ENCODE data around the gene KCNG1.
"Not testable (repeated sequence)": the region's sequence is repeated elsewhere in the genome, so short reads cannot be mapped to it uniquely, and the experiment has no call there.

The KCNG1 gene

GRCh38 chr20:51046021-51046985 is 23.4 kb upstream of the KCNG1 start:
- Histone ChIP-seq H3K36me3 (ENCODE audit: control insufficient read depth in 4 of 4, insufficient read depth in 4 of 4, low read length in 3 of 4) (no peaks in the 10 kb centered on the region), H3K4me3 (ENCODE audit: control insufficient read depth in 1 of 7, extremely low read depth in 1 of 7, insufficient read depth in 4 of 7, low read depth in 2 of 7, low read length in 6 of 7) (no peak overlapping the region), H3K27me3 (replicated peaks in 2 of 5; ENCODE audit: control insufficient read depth in 4 of 5, insufficient read depth in 5 of 5, low read length in 4 of 5) (peaks cover 4 to 33% (median 15%) of the 10 kb centered on the region in 5 experiments), H3K9me3 (ENCODE audit: control extremely low read depth in 1 of 5, control insufficient read depth in 4 of 5, insufficient read depth in 2 of 5, low read depth in 1 of 5, low read length in 4 of 5) (peaks cover 0 to 7% (median 5%) of the 10 kb centered on the region in 5 experiments), H3K27ac (ENCODE audit: insufficient read depth in 1 of 2, low read depth in 1 of 2, low read length in 2 of 2, poor library complexity in 1 of 2, severe bottlenecking in 2 of 2) (no peak overlapping the region), H3K4me1 (ENCODE audit: control extremely low read depth in 1 of 4, control insufficient read depth in 4 of 4, insufficient read depth in 4 of 4, low read length in 3 of 4) (no peaks in the 10 kb centered on the region)
- ChIA-PET CTCF (no interaction called here), POLR2A (no interaction called here)
- DNase-seq: no peak
- 88% methylated on average over 6 of the region's 9 CpGs for WGBS (ENCODE audit: insufficient coverage)

- H3K4me1 ChIP-seq (ENCODE audit: control extremely low read depth in 1 of 4, control insufficient read depth in 4 of 4, insufficient read depth in 4 of 4, low read length in 3 of 4); DNase-seq: not testable (repeated sequence)
These were observed 22.6 kb upstream of the KCNG1 start for GRCh38 chr20:51045492-51045891.

GRCh38 chr20:51044796-51045195 is 21.9 kb upstream of the KCNG1 start:
- ChIA-PET POLR2A (no interaction called here), CTCF (no interaction called here)
- WGBS (ENCODE audit: insufficient coverage): 91% methylated on average over 1 of the region's 3 CpGs
- peaks cover 0 to 27% (median 5%) of the 10 kb centered on the region in 5 experiments for H3K27me3 ChIP-seq (replicated peaks in 2 of 5; ENCODE audit: control insufficient read depth in 4 of 5, insufficient read depth in 5 of 5, low read length in 4 of 5)
- DNase-seq: no peak
- no peak overlapping the region for H3K27ac ChIP-seq (ENCODE audit: insufficient read depth in 1 of 2, low read depth in 1 of 2, low read length in 2 of 2, poor library complexity in 1 of 2, severe bottlenecking in 2 of 2)
- no peaks in the 10 kb centered on the region for H3K36me3 ChIP-seq (ENCODE audit: control insufficient read depth in 4 of 4, insufficient read depth in 4 of 4, low read length in 3 of 4)
- H3K9me3 ChIP-seq (ENCODE audit: control extremely low read depth in 1 of 5, control insufficient read depth in 4 of 5, insufficient read depth in 2 of 5, low read depth in 1 of 5, low read length in 4 of 5): peaks cover 0 to 7% (median 5%) of the 10 kb centered on the region in 5 experiments
- no peak overlapping the region for H3K4me3 ChIP-seq (ENCODE audit: control insufficient read depth in 1 of 7, extremely low read depth in 1 of 7, insufficient read depth in 4 of 7, low read depth in 2 of 7, low read length in 6 of 7)
- no peaks in the 10 kb centered on the region for H3K4me1 ChIP-seq (ENCODE audit: control extremely low read depth in 1 of 4, control insufficient read depth in 4 of 4, insufficient read depth in 4 of 4, low read length in 3 of 4)

More at GRCh38 chr20:51045492-51045891, 22.6 kb upstream of the KCNG1 start:
- POLR2A ChIA-PET; H3K4me3 ChIP-seq (ENCODE audit: control insufficient read depth in 1 of 7, extremely low read depth in 1 of 7, insufficient read depth in 4 of 7, low read depth in 2 of 7, low read length in 6 of 7); H3K9me3 ChIP-seq (ENCODE audit: control extremely low read depth in 1 of 5, control insufficient read depth in 4 of 5, insufficient read depth in 2 of 5, low read depth in 1 of 5, low read length in 4 of 5); CTCF ChIA-PET; H3K27ac ChIP-seq (ENCODE audit: insufficient read depth in 1 of 2, low read depth in 1 of 2, low read length in 2 of 2, poor library complexity in 1 of 2, severe bottlenecking in 2 of 2); H3K36me3 ChIP-seq (ENCODE audit: control insufficient read depth in 4 of 4, insufficient read depth in 4 of 4, low read length in 3 of 4): not testable (repeated sequence)
- peaks cover 4 to 29% (median 9%) of the 10 kb centered on the region in 5 experiments for H3K27me3 ChIP-seq (replicated peaks in 2 of 5; ENCODE audit: control insufficient read depth in 4 of 5, insufficient read depth in 5 of 5, low read length in 4 of 5)
- 90% methylated on average over 7 of the region's 9 CpGs for WGBS (ENCODE audit: insufficient coverage)

GRCh38 chr20:51043811-51044210 is 20.9 kb upstream of the KCNG1 start:
- H3K9me3 ChIP-seq (ENCODE audit: control extremely low read depth in 1 of 5, control insufficient read depth in 4 of 5, insufficient read depth in 2 of 5, low read depth in 1 of 5, low read length in 4 of 5): peaks cover 0 to 6% (median 4%) of the 10 kb centered on the region in 5 experiments
- DNase-seq: no peak
- no peak overlapping the region for H3K4me3 ChIP-seq (ENCODE audit: control insufficient read depth in 1 of 7, extremely low read depth in 1 of 7, insufficient read depth in 4 of 7, low read depth in 2 of 7, low read length in 6 of 7)
- peaks cover 0 to 19% (median 2%) of the 10 kb centered on the region in 5 experiments for H3K27me3 ChIP-seq (replicated peaks in 2 of 5; ENCODE audit: control insufficient read depth in 4 of 5, insufficient read depth in 5 of 5, low read length in 4 of 5)
- no peaks in the 10 kb centered on the region for H3K36me3 ChIP-seq (ENCODE audit: control insufficient read depth in 4 of 4, insufficient read depth in 4 of 4, low read length in 3 of 4)
- CTCF ChIA-PET: no interaction called here
- no peaks in the 10 kb centered on the region for H3K4me1 ChIP-seq (ENCODE audit: control extremely low read depth in 1 of 4, control insufficient read depth in 4 of 4, insufficient read depth in 4 of 4, low read length in 3 of 4)
- H3K27ac ChIP-seq (ENCODE audit: insufficient read depth in 1 of 2, low read depth in 1 of 2, low read length in 2 of 2, poor library complexity in 1 of 2, severe bottlenecking in 2 of 2): no peak overlapping the region
- POLR2A ChIA-PET: no interaction called here
- 94% methylated on average over 5 of the region's 5 CpGs for WGBS (ENCODE audit: insufficient coverage)

GRCh38 chr20:51042657-51043247 is 19.8 kb upstream of the KCNG1 start:
- peaks cover 0 to 17% (median 2%) of the 10 kb centered on the region in 5 experiments for H3K27me3 ChIP-seq (replicated peaks in 2 of 5; ENCODE audit: control insufficient read depth in 4 of 5, insufficient read depth in 5 of 5, low read length in 4 of 5)
- POLR2A ChIA-PET: no interaction called here
- no peak overlapping the region for H3K4me3 ChIP-seq (ENCODE audit: control insufficient read depth in 1 of 7, extremely low read depth in 1 of 7, insufficient read depth in 4 of 7, low read depth in 2 of 7, low read length in 6 of 7)
- H3K9me3 ChIP-seq (ENCODE audit: control extremely low read depth in 1 of 5, control insufficient read depth in 4 of 5, insufficient read depth in 2 of 5, low read depth in 1 of 5, low read length in 4 of 5): peaks cover 0 to 6% (median 4%) of the 10 kb centered on the region in 5 experiments
- H3K4me1 ChIP-seq (ENCODE audit: control extremely low read depth in 1 of 4, control insufficient read depth in 4 of 4, insufficient read depth in 4 of 4, low read length in 3 of 4): no peaks in the 10 kb centered on the region
- CTCF ChIA-PET: interaction anchor here (0.6 kb wide), 1 partner anchor 970 kb away, joined by 3 read pairs; no protein-coding TSS in a partner anchor
- DNase-seq: no peak
- no peak overlapping the region for H3K27ac ChIP-seq (ENCODE audit: insufficient read depth in 1 of 2, low read depth in 1 of 2, low read length in 2 of 2, poor library complexity in 1 of 2, severe bottlenecking in 2 of 2)
- 63% methylated on average over 5 of the region's 7 CpGs for WGBS (ENCODE audit: insufficient coverage)
- no peaks in the 10 kb centered on the region for H3K36me3 ChIP-seq (ENCODE audit: control insufficient read depth in 4 of 4, insufficient read depth in 4 of 4, low read length in 3 of 4)

GRCh38 chr20:51042064-51042463 is 19.2 kb upstream of the KCNG1 start:
- Histone ChIP-seq H3K27ac (ENCODE audit: insufficient read depth in 1 of 2, low read depth in 1 of 2, low read length in 2 of 2, poor library complexity in 1 of 2, severe bottlenecking in 2 of 2) (no peak overlapping the region), H3K4me1 (ENCODE audit: control extremely low read depth in 1 of 4, control insufficient read depth in 4 of 4, insufficient read depth in 4 of 4, low read length in 3 of 4) (no peaks in the 10 kb centered on the region), H3K9me3 (ENCODE audit: control extremely low read depth in 1 of 5, control insufficient read depth in 4 of 5, insufficient read depth in 2 of 5, low read depth in 1 of 5, low read length in 4 of 5) (peaks cover 0 to 6% (median 4%) of the 10 kb centered on the region in 5 experiments), H3K27me3 (replicated peaks in 2 of 5; ENCODE audit: control insufficient read depth in 4 of 5, insufficient read depth in 5 of 5, low read length in 4 of 5) (peaks cover 0 to 22% (median 4%) of the 10 kb centered on the region in 5 experiments), H3K4me3 (ENCODE audit: control insufficient read depth in 1 of 7, extremely low read depth in 1 of 7, insufficient read depth in 4 of 7, low read depth in 2 of 7, low read length in 6 of 7) (no peak overlapping the region), H3K36me3 (ENCODE audit: control insufficient read depth in 4 of 4, insufficient read depth in 4 of 4, low read length in 3 of 4) (no peaks in the 10 kb centered on the region)
- 69% methylated on average over 6 of the region's 6 CpGs for WGBS (ENCODE audit: insufficient coverage)
- CTCF ChIA-PET: interaction anchor here (0.6 kb wide), 1 partner anchor 971 kb away, joined by 3 read pairs; no protein-coding TSS in a partner anchor
- DNase-seq: no peak
- POLR2A ChIA-PET: no interaction called here
